ENCODE data around the gene PORCN. TPM values are rescaled to one million over a fixed set of nuclear protein-coding genes. Genes with fewer than 3 reads are reported as not detected.
A peak's percentile ranks its signal among the peaks of the same experiment; 100 is the strongest.

PORCN gene
- total and polyA plus RNA-seq, 9 of the 15 experiments (the other 6 are each of a cell fraction or from before 2014, with no cell fraction given), result 0.34 to 5.1 (median 2.8) TPM

DNA sequence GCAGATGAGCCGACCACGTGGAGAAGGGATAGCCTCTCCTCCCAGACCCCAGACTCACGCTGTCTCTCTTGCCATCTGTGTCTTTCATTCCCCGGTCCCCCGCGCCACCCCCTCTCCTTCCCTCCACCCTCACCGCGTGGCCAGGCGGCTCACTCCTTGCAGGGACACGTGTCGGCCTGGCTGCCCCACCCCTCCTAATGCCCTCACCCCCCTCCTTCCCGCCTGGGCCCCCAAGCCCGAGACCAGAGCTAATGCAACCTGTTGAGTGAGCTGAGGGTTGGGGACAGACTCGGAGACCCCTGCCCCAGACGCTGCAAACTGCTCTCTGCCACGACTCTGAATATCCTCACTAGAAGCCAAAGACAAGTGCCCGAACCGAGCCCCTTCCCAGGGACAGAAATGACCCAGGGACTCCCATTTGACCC, 40.5 kb upstream of the PORCN start (continued):
- TF ChIP-seq, protein P1, sequence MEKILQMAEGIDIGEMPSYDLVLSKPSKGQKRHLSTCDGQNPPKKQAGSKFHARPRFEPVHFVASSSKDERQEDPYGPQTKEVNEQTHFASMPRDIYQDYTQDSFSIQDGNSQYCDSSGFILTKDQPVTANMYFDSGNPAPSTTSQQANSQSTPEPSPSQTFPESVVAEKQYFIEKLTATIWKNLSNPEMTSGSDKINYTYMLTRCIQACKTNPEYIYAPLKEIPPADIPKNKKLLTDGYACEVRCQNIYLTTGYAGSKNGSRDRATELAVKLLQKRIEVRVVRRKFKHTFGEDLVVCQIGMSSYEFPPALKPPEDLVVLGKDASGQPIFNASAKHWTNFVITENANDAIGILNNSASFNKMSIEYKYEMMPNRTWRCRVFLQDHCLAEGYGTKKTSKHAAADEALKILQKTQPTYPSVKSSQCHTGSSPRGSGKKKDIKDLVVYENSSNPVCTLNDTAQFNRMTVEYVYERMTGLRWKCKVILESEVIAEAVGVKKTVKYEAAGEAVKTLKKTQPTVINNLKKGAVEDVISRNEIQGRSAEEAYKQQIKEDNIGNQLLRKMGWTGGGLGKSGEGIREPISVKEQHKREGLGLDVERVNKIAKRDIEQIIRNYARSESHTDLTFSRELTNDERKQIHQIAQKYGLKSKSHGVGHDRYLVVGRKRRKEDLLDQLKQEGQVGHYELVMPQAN (IDR thresholded peaks at IDR 0.05; ENCODE audit: borderline replicate concordance), result peak; percentile 87
- TF ChIP-seq, protein P2, sequence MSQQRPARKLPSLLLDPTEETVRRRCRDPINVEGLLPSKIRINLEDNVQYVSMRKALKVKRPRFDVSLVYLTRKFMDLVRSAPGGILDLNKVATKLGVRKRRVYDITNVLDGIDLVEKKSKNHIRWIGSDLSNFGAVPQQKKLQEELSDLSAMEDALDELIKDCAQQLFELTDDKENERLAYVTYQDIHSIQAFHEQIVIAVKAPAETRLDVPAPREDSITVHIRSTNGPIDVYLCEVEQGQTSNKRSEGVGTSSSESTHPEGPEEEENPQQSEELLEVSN (IDR thresholded peaks at IDR 0.05; ENCODE audit: borderline replicate concordance in 1 of 2, extremely low read depth in 1 of 2, insufficient read depth in 1 of 2, insufficient read length in 1 of 2, low read depth in 1 of 2, low read length in 1 of 2, poor library complexity in 1 of 2, severe bottlenecking in 1 of 2), result peak; percentile 67 to 90
- TF ChIP-seq KHSRP (IDR thresholded peaks at IDR 0.05) (no peak), XRCC4 (IDR thresholded peaks at IDR 0.05; ENCODE audit: extremely low read depth, insufficient read depth, insufficient read length) (no peak), ZFP36 (IDR thresholded peaks at IDR 0.05; ENCODE audit: low read depth, low read length, partially characterized antibody) (no peak), ZKSCAN1 (IDR thresholded peaks at IDR 0.05; ENCODE audit: low read depth, low read length) (no peak), ZNF507 (tag; conservative IDR thresholded peaks at IDR 0.05) (no peak), RAD51 (IDR thresholded peaks at IDR 0.05; ENCODE audit: borderline replicate concordance, low read depth) (peak; percentile 36; the same call in 1 of the 2 replicates), ZBTB17 (CRISPR knock-in tag; IDR thresholded peaks at IDR 0.05) (no peak), POLR2B (IDR thresholded peaks at IDR 0.05; ENCODE audit: low read depth, partially characterized antibody) (no peak), HNRNPUL1 (IDR thresholded peaks at IDR 0.05; ENCODE audit: low read length) (no peak), MXI1 (IDR thresholded peaks at IDR 0.05; ENCODE audit: low read depth, low read length) (peak; percentile 92)
- TF ChIP-seq, protein P3, sequence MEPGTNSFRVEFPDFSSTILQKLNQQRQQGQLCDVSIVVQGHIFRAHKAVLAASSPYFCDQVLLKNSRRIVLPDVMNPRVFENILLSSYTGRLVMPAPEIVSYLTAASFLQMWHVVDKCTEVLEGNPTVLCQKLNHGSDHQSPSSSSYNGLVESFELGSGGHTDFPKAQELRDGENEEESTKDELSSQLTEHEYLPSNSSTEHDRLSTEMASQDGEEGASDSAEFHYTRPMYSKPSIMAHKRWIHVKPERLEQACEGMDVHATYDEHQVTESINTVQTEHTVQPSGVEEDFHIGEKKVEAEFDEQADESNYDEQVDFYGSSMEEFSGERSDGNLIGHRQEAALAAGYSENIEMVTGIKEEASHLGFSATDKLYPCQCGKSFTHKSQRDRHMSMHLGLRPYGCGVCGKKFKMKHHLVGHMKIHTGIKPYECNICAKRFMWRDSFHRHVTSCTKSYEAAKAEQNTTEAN (CRISPR knock-in tag; IDR thresholded peaks at IDR 0.05), result no peak
- TF ChIP-seq, protein P4, sequence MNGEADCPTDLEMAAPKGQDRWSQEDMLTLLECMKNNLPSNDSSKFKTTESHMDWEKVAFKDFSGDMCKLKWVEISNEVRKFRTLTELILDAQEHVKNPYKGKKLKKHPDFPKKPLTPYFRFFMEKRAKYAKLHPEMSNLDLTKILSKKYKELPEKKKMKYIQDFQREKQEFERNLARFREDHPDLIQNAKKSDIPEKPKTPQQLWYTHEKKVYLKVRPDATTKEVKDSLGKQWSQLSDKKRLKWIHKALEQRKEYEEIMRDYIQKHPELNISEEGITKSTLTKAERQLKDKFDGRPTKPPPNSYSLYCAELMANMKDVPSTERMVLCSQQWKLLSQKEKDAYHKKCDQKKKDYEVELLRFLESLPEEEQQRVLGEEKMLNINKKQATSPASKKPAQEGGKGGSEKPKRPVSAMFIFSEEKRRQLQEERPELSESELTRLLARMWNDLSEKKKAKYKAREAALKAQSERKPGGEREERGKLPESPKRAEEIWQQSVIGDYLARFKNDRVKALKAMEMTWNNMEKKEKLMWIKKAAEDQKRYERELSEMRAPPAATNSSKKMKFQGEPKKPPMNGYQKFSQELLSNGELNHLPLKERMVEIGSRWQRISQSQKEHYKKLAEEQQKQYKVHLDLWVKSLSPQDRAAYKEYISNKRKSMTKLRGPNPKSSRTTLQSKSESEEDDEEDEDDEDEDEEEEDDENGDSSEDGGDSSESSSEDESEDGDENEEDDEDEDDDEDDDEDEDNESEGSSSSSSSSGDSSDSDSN (IDR thresholded peaks at IDR 0.05; ENCODE audit: borderline replicate concordance in 1 of 2, low read depth in 2 of 2, low read length in 2 of 2), result no peak
- TF ChIP-seq, protein P5, sequence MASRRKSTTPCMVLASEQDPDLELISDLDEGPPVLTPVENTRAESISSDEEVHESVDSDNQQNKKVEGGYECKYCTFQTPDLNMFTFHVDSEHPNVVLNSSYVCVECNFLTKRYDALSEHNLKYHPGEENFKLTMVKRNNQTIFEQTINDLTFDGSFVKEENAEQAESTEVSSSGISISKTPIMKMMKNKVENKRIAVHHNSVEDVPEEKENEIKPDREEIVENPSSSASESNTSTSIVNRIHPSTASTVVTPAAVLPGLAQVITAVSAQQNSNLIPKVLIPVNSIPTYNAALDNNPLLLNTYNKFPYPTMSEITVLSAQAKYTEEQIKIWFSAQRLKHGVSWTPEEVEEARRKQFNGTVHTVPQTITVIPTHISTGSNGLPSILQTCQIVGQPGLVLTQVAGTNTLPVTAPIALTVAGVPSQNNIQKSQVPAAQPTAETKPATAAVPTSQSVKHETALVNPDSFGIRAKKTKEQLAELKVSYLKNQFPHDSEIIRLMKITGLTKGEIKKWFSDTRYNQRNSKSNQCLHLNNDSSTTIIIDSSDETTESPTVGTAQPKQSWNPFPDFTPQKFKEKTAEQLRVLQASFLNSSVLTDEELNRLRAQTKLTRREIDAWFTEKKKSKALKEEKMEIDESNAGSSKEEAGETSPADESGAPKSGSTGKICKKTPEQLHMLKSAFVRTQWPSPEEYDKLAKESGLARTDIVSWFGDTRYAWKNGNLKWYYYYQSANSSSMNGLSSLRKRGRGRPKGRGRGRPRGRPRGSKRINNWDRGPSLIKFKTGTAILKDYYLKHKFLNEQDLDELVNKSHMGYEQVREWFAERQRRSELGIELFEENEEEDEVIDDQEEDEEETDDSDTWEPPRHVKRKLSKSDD (conservative IDR thresholded peaks at IDR 0.05; ENCODE audit: low read length), result no peak
- TF ChIP-seq, protein P6, sequence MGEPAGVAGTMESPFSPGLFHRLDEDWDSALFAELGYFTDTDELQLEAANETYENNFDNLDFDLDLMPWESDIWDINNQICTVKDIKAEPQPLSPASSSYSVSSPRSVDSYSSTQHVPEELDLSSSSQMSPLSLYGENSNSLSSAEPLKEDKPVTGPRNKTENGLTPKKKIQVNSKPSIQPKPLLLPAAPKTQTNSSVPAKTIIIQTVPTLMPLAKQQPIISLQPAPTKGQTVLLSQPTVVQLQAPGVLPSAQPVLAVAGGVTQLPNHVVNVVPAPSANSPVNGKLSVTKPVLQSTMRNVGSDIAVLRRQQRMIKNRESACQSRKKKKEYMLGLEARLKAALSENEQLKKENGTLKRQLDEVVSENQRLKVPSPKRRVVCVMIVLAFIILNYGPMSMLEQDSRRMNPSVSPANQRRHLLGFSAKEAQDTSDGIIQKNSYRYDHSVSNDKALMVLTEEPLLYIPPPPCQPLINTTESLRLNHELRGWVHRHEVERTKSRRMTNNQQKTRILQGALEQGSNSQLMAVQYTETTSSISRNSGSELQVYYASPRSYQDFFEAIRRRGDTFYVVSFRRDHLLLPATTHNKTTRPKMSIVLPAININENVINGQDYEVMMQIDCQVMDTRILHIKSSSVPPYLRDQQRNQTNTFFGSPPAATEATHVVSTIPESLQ (CRISPR knock-in tag; IDR thresholded peaks at IDR 0.05), result no peak
